Prostate gland (tissue), 2 donors: ENCODE data around the gene LUC7L3. TPM values are rescaled to one million over a fixed set of nuclear protein-coding genes. Genes with fewer than 3 reads are reported as not detected.

Source experiments
- DNase-seq: peaks from one replicate; pipeline ENCODE4 v3.0.0-alpha.2; 2019; ENCODE audit warnings: low spot score
- H3K27ac ChIP-seq, 2 donors: fragments of 200-600 bp; sonication (generic); 2 replicates each; pipeline ENCODE4 v1.5.1; 2017 to 2019
- H3K27me3 ChIP-seq: fragments of 200-600 bp; sonication (generic); replicated peaks from 2 replicates; pipeline ENCODE4 v1.5.1; 2019; ENCODE audit not compliant: insufficient read depth
- H3K36me3 ChIP-seq, 2 donors: fragments of 200-600 bp; sonication (generic); 1 replicate in 1 of 2; 2 replicates in 1 of 2; pipeline versions ENCODE4 v1.5.1 to v1.8.1; 2017 to 2019
- H3K4me1 ChIP-seq: fragments of 200-600 bp; sonication (generic); replicated peaks from 2 replicates; pipeline ENCODE4 v1.5.1; 2019
- H3K4me3 ChIP-seq, 2 donors: fragments of 200-600 bp; sonication (generic); 2 replicates each; pipeline ENCODE4 v1.5.1; 2017 to 2019
- H3K9me3 ChIP-seq: fragments of 200-600 bp; sonication (generic); 2 replicates; pipeline ENCODE4 v1.5.1; 2017
- CTCF ChIP-seq, 4 experiments: fragments of 200-600 bp in 2 of 4; fragments of 450-650 bp in 2 of 4; sonication (generic) in 2 of 4; IDR thresholded peaks; 1 replicate in 3 of 4; 2 replicates in 1 of 4; pipeline ENCODE4 v1.5.1; 2016 to 2019; ENCODE audit warnings: antibody characterized with exemption in 4 of 4, mild to moderate bottlenecking in 2 of 4, moderate library complexity in 2 of 4
- POLR2A ChIP-seq: fragments of 450-650 bp; IDR thresholded peaks from one replicate; pipeline ENCODE4 v1.6.1; 2016; ENCODE audit warnings: antibody characterized with exemption, mild to moderate bottlenecking
- POLR2AphosphoS5 ChIP-seq: sonication (generic); formaldehyde crosslinking; IDR thresholded peaks from one replicate; pipeline ENCODE4 v1.6.1; 2017; ENCODE audit warnings: antibody characterized with exemption
- WGBS: methylation state at CpG from one replicate; pipeline ENCODE4 v1.1.5; 2018; 5-methylcytosine and 5-hydroxymethylcytosine counted together
- intact Hi-C: fragments of 100-400 bp; cut with DNase I; formaldehyde crosslinking; loops from one replicate; pipeline ENCODE4 v1.14.2; 2022
- total RNA-seq, 2 donors: library from RNA; depleted of rRNA; stranded (reverse); fragments of >200 nt; gene quantifications; one replicate each; pipeline ENCODE4 v1.1.0, GENCODE V29; 2016

Gene LUC7L3
- total RNA-seq, 2 donors from 2014 or later: 45.4 to 234 TPM

DNA sequence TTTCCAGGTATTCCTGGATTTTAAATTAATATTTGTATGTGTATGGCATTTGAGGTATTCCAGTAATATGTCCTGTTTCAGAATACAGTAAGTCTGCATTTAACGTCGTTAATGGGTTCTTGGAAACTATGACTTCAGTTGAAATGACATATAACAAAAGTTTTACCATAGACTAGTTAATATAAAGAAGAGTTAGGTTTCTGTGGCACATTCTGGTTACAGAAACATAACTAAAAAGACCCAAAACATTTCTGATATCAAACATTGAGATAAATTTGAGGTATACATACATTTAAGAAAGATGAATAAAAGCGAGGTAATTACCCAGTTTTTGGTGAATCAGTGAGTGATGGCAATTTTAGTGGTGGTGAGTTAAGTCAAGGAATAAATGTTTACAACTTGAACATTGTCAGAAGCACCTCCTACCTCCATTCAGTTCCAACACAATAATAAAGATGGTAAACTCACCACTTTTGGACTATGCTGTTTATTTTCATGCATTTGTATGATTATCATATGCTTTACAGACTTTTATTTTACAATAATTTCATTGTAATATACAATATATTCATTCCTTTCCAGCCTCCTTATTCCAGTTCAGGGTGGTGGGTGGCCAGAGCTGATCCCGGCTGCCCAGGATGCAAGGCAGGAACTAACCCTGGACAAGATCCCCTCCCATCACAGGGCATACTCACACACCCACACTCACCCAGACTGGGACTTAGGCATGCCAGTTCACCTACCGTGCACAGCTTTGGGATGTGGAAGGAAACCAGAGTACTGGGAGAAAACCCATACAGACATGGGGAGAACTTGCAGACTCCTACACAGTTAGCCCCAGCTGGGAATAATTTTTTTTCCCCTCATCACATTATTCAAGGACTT, 9.7 kb downstream of the LUC7L3 start:
- H3K4me3 ChIP-seq: no peak overlapping the region
- no peaks in the 10 kb centered on the region for H3K27me3 ChIP-seq
- no peaks in the 10 kb centered on the region for H3K36me3 ChIP-seq
- WGBS: 63% methylated on average over 5 of the region's 5 CpGs
- no peaks in the 10 kb centered on the region for H3K9me3 ChIP-seq
- intact Hi-C loops: no loop called here
- no peak for TF ChIP-seq POLR2A
- TF ChIP-seq CTCF (IDR thresholded peaks at IDR 0.05): no peak
- TF ChIP-seq POLR2AphosphoS5: no peak
- peaks cover 7% of the 10 kb centered on the region for H3K4me1 ChIP-seq
- H3K27ac ChIP-seq: no peak overlapping the region
- no peak for DNase-seq

DNA sequence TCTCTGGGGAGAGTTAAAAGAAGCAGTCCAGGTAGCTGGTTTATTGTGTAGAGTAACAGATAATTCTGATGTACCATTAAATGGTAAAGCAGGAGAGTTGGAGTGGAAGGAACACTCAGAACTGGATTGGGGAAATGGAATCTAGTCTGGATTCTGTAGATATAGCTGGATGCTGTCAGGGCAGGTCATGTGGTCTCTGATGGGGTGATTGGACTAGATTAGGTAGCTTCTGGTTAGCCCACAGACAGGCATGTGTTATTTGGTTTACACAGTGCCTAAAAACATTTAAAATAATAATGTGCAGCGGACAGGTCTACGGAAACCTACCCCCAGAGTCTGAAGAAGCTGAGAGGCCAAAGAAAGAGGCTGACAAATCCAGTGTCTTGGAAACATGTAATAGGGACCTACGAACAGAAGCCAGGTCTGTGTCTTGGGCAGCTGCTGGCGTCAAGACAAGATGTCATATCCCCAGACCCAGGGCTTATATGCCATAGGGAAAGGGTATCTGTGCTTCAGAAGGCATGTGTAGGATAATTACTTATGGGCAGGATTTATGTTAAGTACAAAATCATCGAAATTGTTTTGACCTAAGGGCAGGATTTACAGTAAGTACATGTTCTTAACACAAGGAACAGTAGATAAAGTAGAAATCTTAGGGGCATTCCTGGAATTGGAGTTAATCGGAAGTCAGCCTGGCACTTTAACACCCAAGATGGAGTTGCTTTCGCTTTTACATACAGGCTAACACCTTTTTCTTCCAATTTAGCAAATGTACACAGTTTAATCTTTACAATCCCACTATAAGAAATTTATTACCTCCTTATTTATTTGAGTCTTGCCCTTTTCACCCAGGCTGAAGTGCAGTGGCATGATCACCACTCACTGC, 12.4 kb downstream of the LUC7L3 start:
- H3K4me1 ChIP-seq: peaks cover 4% of the 10 kb centered on the region
- intact Hi-C loops: no loop called here
- H3K36me3 ChIP-seq: no peaks in the 10 kb centered on the region
- H3K4me3 ChIP-seq: no peak overlapping the region
- no peak overlapping the region for H3K27ac ChIP-seq
- WGBS: 64% methylated on average over 7 of the region's 7 CpGs
- no peaks in the 10 kb centered on the region for H3K27me3 ChIP-seq
- no peak for DNase-seq
- no peak for TF ChIP-seq POLR2AphosphoS5
- no peak for TF ChIP-seq POLR2A
- no peak for TF ChIP-seq CTCF (IDR thresholded peaks at IDR 0.05)
- no peaks in the 10 kb centered on the region for H3K9me3 ChIP-seq

DNA sequence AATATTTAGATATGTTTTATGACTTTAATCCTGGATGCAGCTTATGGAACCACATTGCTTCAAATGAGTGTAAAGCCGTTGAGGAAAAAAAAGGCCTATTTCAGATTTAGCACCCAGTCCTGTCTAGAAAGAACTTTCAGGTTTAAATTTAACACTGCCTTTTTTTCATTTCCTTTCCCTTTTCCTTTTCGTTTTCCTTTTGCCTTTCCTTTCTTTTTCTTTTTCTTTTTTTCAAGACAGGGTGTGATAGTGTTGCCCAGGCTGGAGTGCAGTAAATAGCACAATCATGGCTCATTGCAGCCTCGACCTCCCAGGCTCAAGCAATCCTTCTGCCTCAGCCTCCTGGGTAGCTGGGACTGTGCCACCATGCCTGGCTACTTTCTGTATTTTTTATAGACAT, 15.9 kb downstream of the LUC7L3 start:
- Histone ChIP-seq H3K4me3 (no peak overlapping the region), H3K27ac (no peak overlapping the region), H3K9me3 (no peaks in the 10 kb centered on the region), H3K27me3 (no peaks in the 10 kb centered on the region), H3K4me1 (no peaks in the 10 kb centered on the region), H3K36me3 (no peaks in the 10 kb centered on the region)
- no peak for TF ChIP-seq POLR2AphosphoS5
- TF ChIP-seq CTCF (IDR thresholded peaks at IDR 0.05): no peak
- TF ChIP-seq POLR2A: no peak
- WGBS: 87% methylated on average over 3 of the region's 3 CpGs
- DNase-seq: no peak
- intact Hi-C loops: no loop called here

- Histone ChIP-seq H3K36me3 (peaks cover 0 to 5% of the 10 kb centered on the region in 2 donors), H3K27ac (no peak overlapping the region), H3K4me1 (no peaks in the 10 kb centered on the region), H3K27me3 (no peaks in the 10 kb centered on the region), H3K4me3 (no peak overlapping the region), H3K9me3 (no peaks in the 10 kb centered on the region)
- WGBS: 85% methylated on average over 2 of the region's 2 CpGs
- intact Hi-C loops: no loop called here
- no peak for DNase-seq
- TF ChIP-seq POLR2A (no peak), CTCF (IDR thresholded peaks at IDR 0.05) (no peak), POLR2AphosphoS5 (no peak)
These were observed 17.8 kb downstream of the LUC7L3 start for GRCh38 chr17:50737118-50737698.
